Peyer's patch (tissue), 4 donors: ENCODE measurements around the gene PCDHGA6. TPM values are rescaled to one million over a fixed set of nuclear protein-coding genes. Genes with fewer than 3 reads are reported as not detected.

Experiments used
- DNase-seq, 3 donors: peaks; one replicate each; pipeline ENCODE4 v3.0.0-alpha.2; 2017 to 2019
- H3K27ac ChIP-seq, 4 donors: fragments of 200-600 bp; sonication (generic); one replicate each; pipeline ENCODE4 v1.5.1; 2016 to 2019
- H3K27me3 ChIP-seq, 2 donors: fragments of 200-600 bp; sonication (generic); one replicate each; pipeline ENCODE4 v1.5.1; 2019
- H3K36me3 ChIP-seq, 3 donors: fragments of 200-600 bp; sonication (generic); one replicate each; pipeline ENCODE4 v1.5.1; 2016 to 2019
- H3K4me1 ChIP-seq, 4 donors: fragments of 200-600 bp; sonication (generic); one replicate each; pipeline ENCODE4 v1.5.1; 2016 to 2019
- H3K4me3 ChIP-seq, 4 donors: fragments of 200-600 bp; sonication (generic); 1 replicate in 3 of 4; 2 replicates in 1 of 4; pipeline ENCODE4 v1.5.1; 2016 to 2019; ENCODE audit warnings: mild to moderate bottlenecking in 1 of 4
- H3K9me3 ChIP-seq, 4 donors: fragments of 200-600 bp; sonication (generic); one replicate each; pipeline ENCODE4 v1.5.1; 2016 to 2019; ENCODE audit warnings: mild to moderate bottlenecking in 1 of 4
- POLR2A ChIP-seq, 2 donors: fragments of 450-650 bp; IDR thresholded peaks; one replicate each; pipeline ENCODE4 v1.5.1; 2017; ENCODE audit warnings: antibody characterized with exemption in 2 of 2, mild to moderate bottlenecking in 2 of 2, moderate library complexity in 2 of 2
- total RNA-seq, 4 donors: library from RNA; depleted of rRNA; stranded (reverse); fragments of >200 nt; gene quantifications; one replicate each; pipeline ENCODE4 v1.1.0, GENCODE V29; 2016
- TF ChIP-seq, protein P1 (sequence below), 6 experiments: fragments of 450-650 bp in 4 of 6; fragments of 200-600 bp in 2 of 6; sonication (generic) in 1 of 6; IDR thresholded peaks; one replicate each; pipeline ENCODE4 v1.5.1; 2017 to 2019; ENCODE audit warnings: antibody characterized with exemption in 6 of 6, mild to moderate bottlenecking in 3 of 6, moderate library complexity in 1 of 6

Gene PCDHGA6
- total RNA-seq, 4 donors from 2014 or later, result 0.70 to 4.1 (median 1.0) TPM

DNA sequence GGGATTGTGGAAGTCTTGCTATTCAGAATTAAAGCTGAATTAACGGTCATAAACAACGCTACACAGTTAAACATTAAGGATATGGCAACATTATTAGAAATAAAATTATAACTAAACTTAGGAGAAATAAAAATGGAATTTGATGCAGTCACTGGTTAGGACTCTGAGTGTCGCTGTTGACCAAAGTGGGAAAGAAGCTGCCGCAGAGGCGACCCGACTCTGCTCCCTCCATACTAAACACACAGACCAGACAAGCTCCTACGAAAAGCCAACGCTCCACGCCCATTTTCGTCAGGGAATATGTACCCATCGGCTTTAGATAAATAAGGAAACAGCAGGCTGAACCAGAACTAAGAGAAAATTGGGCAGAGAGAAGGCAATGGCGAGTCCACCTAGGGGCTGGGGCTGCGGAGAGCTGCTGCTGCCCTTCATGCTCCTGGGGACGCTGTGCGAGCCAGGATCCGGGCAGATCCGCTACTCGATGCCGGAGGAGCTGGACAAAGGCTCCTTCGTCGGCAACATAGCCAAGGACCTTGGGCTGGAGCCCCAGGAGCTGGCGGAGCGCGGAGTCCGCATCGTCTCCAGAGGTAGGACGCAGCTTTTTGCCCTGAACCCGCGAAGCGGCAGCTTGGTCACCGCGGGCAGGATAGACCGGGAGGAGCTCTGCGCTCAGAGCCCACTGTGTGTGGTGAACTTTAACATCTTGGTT, 9.6 kb upstream of the PCDHGA6 start, which contains the start of gene PCDHGA5:
PCDHGA5 (plus strand) TSS at position 211 of the 709 bp plus-strand sequence; CDS start at position 380, 169 bp downstream.
- H3K36me3 ChIP-seq, result no peaks in the 10 kb centered on the region
- peaks cover 0 to 80% (median 10%) of the 10 kb centered on the region in 4 donors for H3K9me3 ChIP-seq
- H3K27ac ChIP-seq, result no peak within 1 kb of the TSS
- no peak for TF ChIP-seq POLR2A (IDR thresholded peaks at IDR 0.05)
- TF ChIP-seq, protein P1, sequence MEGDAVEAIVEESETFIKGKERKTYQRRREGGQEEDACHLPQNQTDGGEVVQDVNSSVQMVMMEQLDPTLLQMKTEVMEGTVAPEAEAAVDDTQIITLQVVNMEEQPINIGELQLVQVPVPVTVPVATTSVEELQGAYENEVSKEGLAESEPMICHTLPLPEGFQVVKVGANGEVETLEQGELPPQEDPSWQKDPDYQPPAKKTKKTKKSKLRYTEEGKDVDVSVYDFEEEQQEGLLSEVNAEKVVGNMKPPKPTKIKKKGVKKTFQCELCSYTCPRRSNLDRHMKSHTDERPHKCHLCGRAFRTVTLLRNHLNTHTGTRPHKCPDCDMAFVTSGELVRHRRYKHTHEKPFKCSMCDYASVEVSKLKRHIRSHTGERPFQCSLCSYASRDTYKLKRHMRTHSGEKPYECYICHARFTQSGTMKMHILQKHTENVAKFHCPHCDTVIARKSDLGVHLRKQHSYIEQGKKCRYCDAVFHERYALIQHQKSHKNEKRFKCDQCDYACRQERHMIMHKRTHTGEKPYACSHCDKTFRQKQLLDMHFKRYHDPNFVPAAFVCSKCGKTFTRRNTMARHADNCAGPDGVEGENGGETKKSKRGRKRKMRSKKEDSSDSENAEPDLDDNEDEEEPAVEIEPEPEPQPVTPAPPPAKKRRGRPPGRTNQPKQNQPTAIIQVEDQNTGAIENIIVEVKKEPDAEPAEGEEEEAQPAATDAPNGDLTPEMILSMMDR (IDR thresholded peaks at IDR 0.05), result no peak
- no peak for DNase-seq
- no peaks in the 10 kb centered on the region for H3K27me3 ChIP-seq
- no peak within 1 kb of the TSS for H3K4me3 ChIP-seq
- no peaks in the 10 kb centered on the region for H3K4me1 ChIP-seq

DNA sequence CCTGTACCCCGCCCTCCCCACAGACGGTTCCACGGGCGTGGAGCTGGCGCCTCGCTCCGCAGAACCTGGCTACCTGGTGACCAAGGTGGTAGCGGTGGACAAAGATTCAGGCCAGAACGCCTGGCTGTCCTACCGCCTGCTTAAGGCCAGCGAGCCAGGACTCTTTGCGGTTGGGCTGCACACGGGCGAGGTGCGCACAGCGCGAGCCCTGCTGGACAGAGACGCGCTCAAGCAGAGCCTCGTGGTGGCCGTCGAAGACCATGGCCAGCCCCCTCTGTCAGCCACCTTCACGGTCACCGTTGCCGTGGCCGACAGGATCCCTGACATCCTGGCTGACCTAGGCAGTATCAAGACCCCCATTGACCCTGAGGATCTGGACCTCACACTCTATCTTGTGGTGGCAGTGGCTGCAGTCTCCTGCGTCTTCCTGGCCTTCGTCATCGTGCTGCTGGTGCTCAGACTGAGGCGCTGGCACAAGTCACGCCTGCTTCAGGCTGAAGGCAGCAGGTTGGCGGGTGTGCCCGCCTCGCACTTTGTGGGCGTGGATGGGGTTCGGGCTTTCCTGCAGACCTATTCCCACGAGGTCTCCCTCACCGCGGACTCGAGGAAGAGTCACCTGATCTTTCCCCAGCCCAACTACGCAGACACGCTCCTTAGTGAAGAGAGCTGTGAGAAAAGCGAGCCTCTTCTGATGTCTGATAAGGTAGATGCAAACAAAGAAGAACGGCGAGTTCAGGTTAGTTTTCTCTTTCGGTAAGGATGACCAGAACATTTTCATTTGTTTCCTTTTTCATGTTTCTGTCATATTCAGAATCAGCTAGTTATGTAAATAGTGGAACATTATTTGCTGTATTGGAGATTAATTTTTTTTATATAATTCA, 7.4 kb upstream of the PCDHGA6 start:
- no peak for DNase-seq
- Histone ChIP-seq H3K4me3 (no peak overlapping the region), H3K4me1 (no peaks in the 10 kb centered on the region), H3K9me3 (peaks cover 0 to 77% (median 10%) of the 10 kb centered on the region in 4 donors), H3K27me3 (no peaks in the 10 kb centered on the region), H3K36me3 (no peaks in the 10 kb centered on the region), H3K27ac (no peak overlapping the region)
- TF ChIP-seq, protein P1 (IDR thresholded peaks at IDR 0.05), result no peak
- no peak for TF ChIP-seq POLR2A (IDR thresholded peaks at IDR 0.05)

DNA sequence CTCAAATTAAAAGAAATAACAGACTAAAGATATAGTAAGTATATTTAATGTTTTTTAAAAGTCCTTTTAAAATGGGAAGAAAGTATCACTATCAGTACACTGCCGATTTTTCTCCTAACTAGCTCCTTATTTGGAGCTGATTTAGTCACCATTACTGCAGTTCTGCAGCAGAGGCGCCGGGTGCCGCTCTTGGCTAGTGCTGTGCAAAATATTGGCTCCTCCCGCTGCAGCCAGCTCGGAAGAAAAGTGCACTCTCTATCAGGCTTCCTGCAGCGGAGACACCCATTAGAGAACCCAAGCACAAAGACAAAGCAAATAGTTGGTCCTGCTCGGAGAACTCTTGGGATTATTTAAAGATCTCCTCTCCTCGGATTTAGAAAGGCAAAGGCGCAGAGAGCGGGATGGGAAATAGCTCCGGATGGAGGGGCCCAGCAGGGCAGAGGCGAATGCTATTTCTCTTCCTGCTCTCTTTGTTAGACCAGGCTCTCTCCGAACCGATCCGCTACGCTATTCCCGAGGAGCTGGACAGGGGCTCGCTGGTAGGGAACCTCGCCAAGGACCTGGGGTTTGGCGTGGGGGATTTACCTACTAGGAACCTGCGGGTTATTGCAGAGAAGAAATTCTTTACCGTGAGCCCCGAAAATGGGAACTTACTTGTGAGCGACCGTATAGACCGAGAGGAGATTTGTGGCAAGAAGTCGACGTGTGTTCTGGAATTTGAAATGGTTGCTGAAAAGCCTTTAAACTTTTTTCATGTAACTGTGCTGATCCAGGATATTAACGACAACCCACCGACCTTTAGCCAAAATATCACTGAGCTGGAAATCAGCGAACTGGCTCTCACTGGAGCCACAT, 3.5 kb upstream of the PCDHGA6 start, which contains the start of gene PCDHGB3:
PCDHGB3 (plus strand) TSS at position 249 of the 855 bp plus-strand sequence; CDS start at position 402, 153 bp downstream.
- Histone ChIP-seq H3K27ac (no peak within 1 kb of the TSS), H3K36me3 (no peaks in the 10 kb centered on the region), H3K9me3 (peaks cover 0 to 79% (median 9%) of the 10 kb centered on the region in 4 donors), H3K27me3 (no peaks in the 10 kb centered on the region), H3K4me1 (no peaks in the 10 kb centered on the region), H3K4me3 (peak within 1 kb of the TSS; percentile 0 to 24 (median 14))
- DNase-seq, result no peak
- TF ChIP-seq, protein P1 (IDR thresholded peaks at IDR 0.05), result peak in 4 of 6 experiments; percentile 14 to 25 (median 16)
- TF ChIP-seq POLR2A (IDR thresholded peaks at IDR 0.05), result no peak

DNA sequence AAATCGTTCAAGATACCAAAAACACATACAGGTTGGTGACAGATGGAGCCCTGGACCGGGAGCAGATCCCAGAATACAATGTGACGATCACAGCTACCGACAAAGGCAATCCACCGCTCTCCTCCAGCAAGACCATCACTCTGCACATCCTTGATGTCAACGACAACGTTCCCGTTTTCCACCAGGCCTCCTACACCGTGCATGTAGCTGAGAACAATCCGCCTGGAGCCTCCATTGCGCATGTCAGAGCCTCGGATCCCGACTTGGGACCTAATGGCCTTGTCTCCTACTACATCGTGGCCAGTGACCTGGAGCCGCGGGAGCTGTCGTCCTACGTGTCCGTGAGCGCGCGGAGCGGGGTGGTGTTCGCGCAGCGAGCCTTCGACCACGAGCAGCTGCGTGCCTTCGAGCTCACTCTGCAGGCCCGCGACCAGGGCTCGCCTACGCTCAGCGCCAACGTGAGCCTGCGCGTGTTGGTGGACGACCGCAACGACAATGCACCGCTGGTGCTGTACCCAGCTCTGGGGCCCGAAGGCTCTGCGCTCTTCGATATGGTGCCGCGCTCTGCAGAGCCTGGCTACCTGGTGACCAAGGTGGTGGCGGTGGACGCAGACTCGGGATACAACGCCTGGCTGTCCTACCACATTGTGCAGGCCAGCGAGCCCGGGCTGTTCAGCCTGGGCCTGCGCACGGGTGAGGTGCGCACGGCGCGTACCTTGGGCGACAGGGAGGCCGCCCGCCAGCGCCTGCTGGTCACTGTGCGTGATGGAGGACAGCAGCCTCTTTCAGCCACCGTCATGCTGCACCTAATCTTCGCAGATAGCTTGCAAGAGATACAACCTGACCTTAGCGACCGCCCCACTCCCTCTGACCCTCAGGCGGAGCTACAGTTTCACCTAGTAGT, 1.9 kb upstream of the PCDHGA6 start:
- H3K27me3 ChIP-seq, result no peaks in the 10 kb centered on the region
- no peaks in the 10 kb centered on the region for H3K36me3 ChIP-seq
- DNase-seq, result no peak
- no peak overlapping the region for H3K4me3 ChIP-seq
- peaks cover 0 to 75% (median 14%) of the 10 kb centered on the region in 4 donors for H3K9me3 ChIP-seq
- H3K4me1 ChIP-seq, result no peaks in the 10 kb centered on the region
- no peak overlapping the region for H3K27ac ChIP-seq
- TF ChIP-seq, protein P1 (IDR thresholded peaks at IDR 0.05), result no peak
- TF ChIP-seq POLR2A (IDR thresholded peaks at IDR 0.05), result no peak
